Suprapubic skin (tissue), 4 donors: ENCODE results near the gene HASPIN. TPM values are rescaled to one million over a fixed set of nuclear protein-coding genes. Genes with fewer than 3 reads are reported as not detected.

ENCODE experiments used
- DNase-seq, 2 donors: peaks; one replicate each; pipeline ENCODE4 v3.0.0-alpha.2; 2019; ENCODE audit warnings: low spot score in 2 of 2
- H3K27ac ChIP-seq: fragments of 200-600 bp; sonication (generic); one replicate; pipeline ENCODE4 v1.5.1; 2019
- H3K27me3 ChIP-seq: fragments of 200-600 bp; sonication (generic); one replicate; pipeline ENCODE4 v1.5.1; 2019
- H3K36me3 ChIP-seq: fragments of 200-600 bp; sonication (generic); one replicate; pipeline ENCODE4 v1.5.1; 2019
- H3K4me1 ChIP-seq: fragments of 200-600 bp; sonication (generic); one replicate; pipeline ENCODE4 v1.5.1; 2019
- H3K4me3 ChIP-seq: fragments of 200-600 bp; sonication (generic); one replicate; pipeline ENCODE4 v1.5.1; 2019; ENCODE audit warnings: mild to moderate bottlenecking
- H3K9me3 ChIP-seq: fragments of 200-600 bp; sonication (generic); one replicate; pipeline ENCODE4 v1.5.1; 2019
- EP300 ChIP-seq: sonication (generic); formaldehyde crosslinking; IDR thresholded peaks from one replicate; pipeline ENCODE4 v1.6.1; 2017; ENCODE audit warnings: antibody characterized with exemption
- POLR2A ChIP-seq, 2 donors: fragments of 450-650 bp; IDR thresholded peaks; one replicate each; pipeline ENCODE4 v1.6.1; 2017; ENCODE audit warnings: antibody characterized with exemption in 2 of 2, mild to moderate bottlenecking in 2 of 2, moderate library complexity in 2 of 2
- POLR2AphosphoS5 ChIP-seq, 3 donors: sonication (generic); formaldehyde crosslinking; IDR thresholded peaks; one replicate each; pipeline ENCODE4 v1.6.1; 2017; ENCODE audit warnings: antibody characterized with exemption in 3 of 3
- WGBS: methylation state at CpG from one replicate; pipeline ENCODE4 v1.1.5; 2018; 5-methylcytosine and 5-hydroxymethylcytosine counted together
- total RNA-seq, 4 donors: library from RNA; depleted of rRNA; stranded (reverse); fragments of >200 nt; gene quantifications; one replicate each; pipeline ENCODE4 v1.1.0, GENCODE V29; 2016
- TF ChIP-seq, protein P1 (sequence below), 2 donors: fragments of 200-600 bp in 1 of 2; fragments of 450-650 bp in 1 of 2; sonication (generic) in 1 of 2; IDR thresholded peaks; one replicate each; pipeline ENCODE4 v1.5.1; 2016 to 2019; ENCODE audit warnings: antibody characterized with exemption in 2 of 2, mild to moderate bottlenecking in 1 of 2, moderate library complexity in 1 of 2

Gene HASPIN
- total RNA-seq, 4 donors from 2014 or later: 0.40 to 2.1 (median 1.8) TPM

GRCh38 chr17:3688027-3688553 lies 35.6 kb upstream of the HASPIN start:
- Histone ChIP-seq H3K9me3 (no peaks in the 10 kb centered on the region), H3K4me3 (no peak overlapping the region), H3K36me3 (no peaks in the 10 kb centered on the region), H3K27me3 (peaks cover 45% of the 10 kb centered on the region), H3K4me1 (no peaks in the 10 kb centered on the region), H3K27ac (no peak overlapping the region)
- no peak for DNase-seq
- 31% methylated on average over 3 of the region's 19 CpGs for WGBS
- TF ChIP-seq, protein P1, sequence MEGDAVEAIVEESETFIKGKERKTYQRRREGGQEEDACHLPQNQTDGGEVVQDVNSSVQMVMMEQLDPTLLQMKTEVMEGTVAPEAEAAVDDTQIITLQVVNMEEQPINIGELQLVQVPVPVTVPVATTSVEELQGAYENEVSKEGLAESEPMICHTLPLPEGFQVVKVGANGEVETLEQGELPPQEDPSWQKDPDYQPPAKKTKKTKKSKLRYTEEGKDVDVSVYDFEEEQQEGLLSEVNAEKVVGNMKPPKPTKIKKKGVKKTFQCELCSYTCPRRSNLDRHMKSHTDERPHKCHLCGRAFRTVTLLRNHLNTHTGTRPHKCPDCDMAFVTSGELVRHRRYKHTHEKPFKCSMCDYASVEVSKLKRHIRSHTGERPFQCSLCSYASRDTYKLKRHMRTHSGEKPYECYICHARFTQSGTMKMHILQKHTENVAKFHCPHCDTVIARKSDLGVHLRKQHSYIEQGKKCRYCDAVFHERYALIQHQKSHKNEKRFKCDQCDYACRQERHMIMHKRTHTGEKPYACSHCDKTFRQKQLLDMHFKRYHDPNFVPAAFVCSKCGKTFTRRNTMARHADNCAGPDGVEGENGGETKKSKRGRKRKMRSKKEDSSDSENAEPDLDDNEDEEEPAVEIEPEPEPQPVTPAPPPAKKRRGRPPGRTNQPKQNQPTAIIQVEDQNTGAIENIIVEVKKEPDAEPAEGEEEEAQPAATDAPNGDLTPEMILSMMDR (IDR thresholded peaks at IDR 0.05): no peak
- no peak for TF ChIP-seq POLR2AphosphoS5 (IDR thresholded peaks at IDR 0.05)
- no peak for TF ChIP-seq POLR2A (IDR thresholded peaks at IDR 0.05)
- no peak for TF ChIP-seq EP300

- H3K9me3 ChIP-seq: no peaks in the 10 kb centered on the region
- H3K4me1 ChIP-seq: no peaks in the 10 kb centered on the region
- no peak overlapping the region for H3K4me3 ChIP-seq
- DNase-seq: no peak
- no peak overlapping the region for H3K27ac ChIP-seq
- no peaks in the 10 kb centered on the region for H3K36me3 ChIP-seq
- H3K27me3 ChIP-seq: peaks cover 45% of the 10 kb centered on the region
- no peak for TF ChIP-seq POLR2AphosphoS5 (IDR thresholded peaks at IDR 0.05)
- TF ChIP-seq EP300: no peak
- no peak for TF ChIP-seq POLR2A (IDR thresholded peaks at IDR 0.05)
- TF ChIP-seq, protein P1 (IDR thresholded peaks at IDR 0.05): no peak
- whole genome bisulfite sequencing: 74% methylated on average over 3 of the region's 14 CpGs
Observed at GRCh38 chr17:3688852-3689261, 34.8 kb upstream of the HASPIN start.

DNA sequence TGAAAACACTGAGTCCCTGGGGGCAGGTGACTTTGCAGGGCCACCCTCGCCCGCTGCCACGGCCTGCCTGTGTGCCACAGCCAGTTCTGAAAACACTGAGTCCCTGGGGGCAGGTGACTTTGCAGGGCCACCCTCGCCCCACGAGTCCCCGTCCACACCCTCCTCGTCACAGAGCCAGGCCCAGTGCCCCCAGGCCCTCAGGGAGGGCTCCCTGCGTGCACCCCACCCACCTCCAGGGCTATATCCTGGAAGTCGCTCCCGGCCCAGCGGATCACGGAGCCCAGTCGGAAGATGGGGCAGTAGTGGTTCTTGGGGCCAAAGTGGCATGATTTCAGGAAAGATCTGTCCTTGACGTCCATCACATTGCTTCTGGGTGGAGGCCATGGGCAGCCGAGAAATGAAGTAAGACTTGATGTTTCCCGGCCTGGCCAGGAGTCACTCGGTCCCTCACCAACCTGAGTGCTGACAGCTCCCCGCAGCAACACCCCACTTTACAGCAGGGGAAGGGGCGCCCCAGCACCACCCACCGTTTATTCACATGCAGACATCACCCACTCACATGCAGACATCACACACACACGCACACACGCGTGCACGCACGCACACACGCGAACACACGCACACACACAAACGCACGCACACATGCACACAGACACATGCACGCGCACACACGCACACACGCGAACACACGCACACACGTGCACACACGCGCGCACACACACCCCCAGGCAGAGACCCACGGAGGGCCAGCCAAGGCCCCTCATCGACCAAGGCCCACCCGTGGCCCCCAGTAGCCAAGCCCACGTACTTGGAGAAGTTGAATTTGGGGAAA lies 34.2 kb upstream of the HASPIN start:
- no peak for TF ChIP-seq EP300
- TF ChIP-seq, protein P1 (IDR thresholded peaks at IDR 0.05): no peak
- TF ChIP-seq POLR2A (IDR thresholded peaks at IDR 0.05): no peak
- no peak for TF ChIP-seq POLR2AphosphoS5 (IDR thresholded peaks at IDR 0.05)
- WGBS: 84% methylated on average over 28 of the region's 44 CpGs

GRCh38 chr17:3690094-3690715 lies 33.5 kb upstream of the HASPIN start:
- H3K4me1 ChIP-seq: peaks cover 6% of the 10 kb centered on the region
- H3K36me3 ChIP-seq: no peaks in the 10 kb centered on the region
- H3K27me3 ChIP-seq: peaks cover 45% of the 10 kb centered on the region
- H3K4me3 ChIP-seq: no peak overlapping the region
- no peak overlapping the region for H3K27ac ChIP-seq
- TF ChIP-seq, protein P1 (IDR thresholded peaks at IDR 0.05): no peak
- TF ChIP-seq POLR2AphosphoS5 (IDR thresholded peaks at IDR 0.05) (no peak), POLR2A (IDR thresholded peaks at IDR 0.05) (no peak), EP300 (no peak)
- H3K9me3 ChIP-seq: no peaks in the 10 kb centered on the region
- WGBS: no CpG with 5 or more reads among the region's 22 CpGs
- DNase-seq: no peak

More for the DNA sequence above, 34.2 kb upstream of the HASPIN start:
- H3K27me3 ChIP-seq: peaks cover 45% of the 10 kb centered on the region
- no peaks in the 10 kb centered on the region for H3K9me3 ChIP-seq
- no peak overlapping the region for H3K27ac ChIP-seq
- no peak overlapping the region for H3K4me3 ChIP-seq
- no peaks in the 10 kb centered on the region for H3K4me1 ChIP-seq
- H3K36me3 ChIP-seq: no peaks in the 10 kb centered on the region
- DNase-seq: no peak

GRCh38 chr17:3691617-3692067 lies 32.1 kb upstream of the HASPIN start:
- DNase-seq: no peak
- TF ChIP-seq POLR2AphosphoS5 (IDR thresholded peaks at IDR 0.05) (no peak), POLR2A (IDR thresholded peaks at IDR 0.05) (no peak), EP300 (no peak)
- TF ChIP-seq, protein P1 (IDR thresholded peaks at IDR 0.05): no peak
- Histone ChIP-seq H3K27me3 (peaks cover 57% of the 10 kb centered on the region), H3K4me3 (no peak overlapping the region), H3K9me3 (no peaks in the 10 kb centered on the region), H3K27ac (no peak overlapping the region), H3K36me3 (no peaks in the 10 kb centered on the region), H3K4me1 (peaks cover 20% of the 10 kb centered on the region)
- 72% methylated on average over 11 of the region's 16 CpGs for WGBS
